CD14-positive monocyte (primary cell): ENCODE results near the gene DSTN. TPM values are rescaled to one million over a fixed set of nuclear protein-coding genes. Genes with fewer than 3 reads are reported as not detected.

ENCODE experiments used
- DNase-seq, 3 donors: peaks; one replicate each; pipeline ENCODE4 v3.0.0-alpha.2; 2011 to 2022
- H2AFZ ChIP-seq: 2 replicates; pipeline ENCODE4 v1.6.0; 2012; ENCODE audit warnings: mild to moderate bottlenecking, low read depth, low read length, inconsistent platforms; ENCODE audit not compliant: insufficient read depth, poor library complexity, severe bottlenecking
- H3K27ac ChIP-seq, 2 donors: 1 replicate in 1 of 2; 2 replicates in 1 of 2; pipeline ENCODE4 v1.5.1; 2012 to 2013; ENCODE audit warnings: low read length in 2 of 2, control low read depth in 1 of 2, inconsistent platforms in 1 of 2, low read depth in 1 of 2, mild to moderate bottlenecking in 1 of 2
- H3K27me3 ChIP-seq, 2 donors: one replicate each; pipeline versions ENCODE4 v1.6.0 to v1.6.1; 2011 to 2013; ENCODE audit warnings: low read length in 2 of 2; ENCODE audit not compliant: control insufficient read depth in 2 of 2, insufficient read depth in 2 of 2
- H3K36me3 ChIP-seq, 2 donors: replicated peaks in 1 of 2; 1 replicate in 1 of 2; 2 replicates in 1 of 2; pipeline versions ENCODE4 v1.5.1 to v1.6.1; 2012 to 2013; ENCODE audit warnings: low read length in 2 of 2, control low read depth in 1 of 2, inconsistent platforms in 1 of 2, mild to moderate bottlenecking in 1 of 2; ENCODE audit not compliant: insufficient read depth in 2 of 2, control insufficient read depth in 1 of 2
- H3K4me1 ChIP-seq, 2 donors: 1 replicate in 1 of 2; 2 replicates in 1 of 2; pipeline versions ENCODE4 v1.5.1 to v1.6.1; 2012 to 2013; ENCODE audit warnings: low read length in 2 of 2, control low read depth in 1 of 2, inconsistent platforms in 1 of 2, mild to moderate bottlenecking in 1 of 2, moderate library complexity in 1 of 2; ENCODE audit not compliant: insufficient read depth in 2 of 2, control insufficient read depth in 1 of 2
- H3K4me2 ChIP-seq: replicated peaks from 2 replicates; pipeline ENCODE3; 2012; ENCODE audit warnings: low read length, moderate library complexity, mild to moderate bottlenecking; ENCODE audit not compliant: poor library complexity, severe bottlenecking; ENCODE audit errors: extremely low read depth
- H3K4me3 ChIP-seq, 3 experiments: fragments of 200-600 bp in 1 of 3; sonication (generic) in 1 of 3; replicated peaks in 1 of 3; 1 replicate in 2 of 3; 2 replicates in 1 of 3; pipeline ENCODE4 v1.5.1; 2011 to 2013; ENCODE audit warnings: low read length in 3 of 3, mild to moderate bottlenecking in 3 of 3, control low read depth in 2 of 3, low read depth in 2 of 3, inconsistent platforms in 1 of 3, moderate library complexity in 1 of 3
- H3K79me2 ChIP-seq: 2 replicates; pipeline ENCODE4 v1.6.0; 2012; ENCODE audit warnings: mild to moderate bottlenecking, control low read depth, inconsistent platforms, low read length, moderate library complexity; ENCODE audit not compliant: insufficient read depth
- H3K9ac ChIP-seq: 2 replicates; pipeline ENCODE4 v1.6.0; 2017; ENCODE audit warnings: low read length, mild to moderate bottlenecking; ENCODE audit not compliant: insufficient read depth, poor library complexity, severe bottlenecking
- H3K9me3 ChIP-seq, 2 donors: replicated peaks in 1 of 2; 1 replicate in 1 of 2; 2 replicates in 1 of 2; pipeline versions ENCODE4 v1.5.1 to v1.6.1; 2012 to 2013; ENCODE audit warnings: low read length in 2 of 2, control low read depth in 1 of 2; ENCODE audit not compliant: control insufficient read depth in 1 of 2, insufficient read depth in 1 of 2
- H4K20me1 ChIP-seq: 2 replicates; pipeline ENCODE4 v1.6.0; 2012; ENCODE audit warnings: mild to moderate bottlenecking, low read length, control low read depth, moderate library complexity; ENCODE audit not compliant: insufficient read depth
- H3K27ac Mint-ChIP-seq, 7 donors: one replicate each; pipeline ENCODE4 v1.8.0; 2020; ENCODE audit warnings: mild to moderate bottlenecking in 7 of 7, mixed read lengths in 7 of 7, moderate library complexity in 6 of 7, inconsistent platforms in 2 of 7
- H3K27me3 Mint-ChIP-seq, 3 donors: one replicate each; pipeline ENCODE4 v1.8.0; 2021 to 2022; ENCODE audit warnings: low read depth in 3 of 3, mild to moderate bottlenecking in 3 of 3, mixed read lengths in 3 of 3, moderate library complexity in 3 of 3, inconsistent platforms in 1 of 3
- H3K36me3 Mint-ChIP-seq, 2 donors: one replicate each; pipeline ENCODE4 v1.8.0; 2020; ENCODE audit warnings: mixed read lengths in 2 of 2, inconsistent platforms in 1 of 2, mild to moderate bottlenecking in 1 of 2
- H3K4me1 Mint-ChIP-seq: one replicate; pipeline ENCODE4 v1.8.0; 2020; ENCODE audit warnings: mild to moderate bottlenecking, mixed read lengths
- H3K4me3 Mint-ChIP-seq, 2 donors: one replicate each; pipeline ENCODE4 v1.8.0; 2020; ENCODE audit warnings: mild to moderate bottlenecking in 2 of 2, mixed read lengths in 2 of 2, moderate library complexity in 1 of 2
- H3K9me3 Mint-ChIP-seq, 7 donors: one replicate each; pipeline ENCODE4 v1.8.0; 2020 to 2022; ENCODE audit warnings: mixed read lengths in 7 of 7, mild to moderate bottlenecking in 6 of 7, moderate library complexity in 6 of 7, inconsistent platforms in 2 of 7
- CTCF ChIP-seq: fragments of 200-600 bp; IDR thresholded peaks from one replicate; pipeline ENCODE4 v1.8.0; 2022; ENCODE audit warnings: antibody characterized with exemption, mild to moderate bottlenecking
- WGBS: methylation state at CpG from one replicate; pipeline ENCODE4 v1.1.5; 2013; ENCODE audit warnings: missing lambda C conversion rate; ENCODE audit not compliant: insufficient coverage; 5-methylcytosine and 5-hydroxymethylcytosine counted together
- intact Hi-C, 2 donors: fragments of 100-400 bp; cut with micrococcal nuclease; formaldehyde crosslinking; loops; one replicate each; pipeline versions ENCODE4 v1.15.0 to v1.15.1; 2023
- polyA plus RNA-seq, 3 donors: library from polyadenylated mRNA; depleted of rRNA in 1 of 3; unstranded in 2 of 3; stranded (reverse) in 1 of 3; fragments of 300-500 nt in 2 of 3; fragments of >200 nt in 1 of 3; fragmentation: Illumina TruSeq in 2 of 3; gene quantifications; 1 replicate in 2 of 3; 2 replicates in 1 of 3; pipeline ENCODE4 v1.2.3, GENCODE V29; 2012 to 2021

The DSTN gene
- polyA plus RNA-seq, 3 donors = 15.6 to 63.8 (median 58.4) TPM

- no peak overlapping the region for H3K27ac Mint-ChIP-seq
- no peak overlapping the region for H3K4me3 Mint-ChIP-seq
- H3K4me2 ChIP-seq = no peak overlapping the region
- no peak overlapping the region for H3K9ac ChIP-seq
- intact Hi-C loops = no loop called here
- H3K27me3 ChIP-seq = no peaks in the 10 kb centered on the region
- peaks cover 6% of the 10 kb centered on the region for H3K4me1 Mint-ChIP-seq
- H3K27me3 Mint-ChIP-seq = no peaks in the 10 kb centered on the region
- H3K36me3 ChIP-seq = no peaks in the 10 kb centered on the region
- DNase-seq = no peak
- no peaks in the 10 kb centered on the region for H3K4me1 ChIP-seq
- H3K27ac ChIP-seq = no peak overlapping the region
- no peak overlapping the region for H3K4me3 ChIP-seq
- H3K9me3 Mint-ChIP-seq = peaks cover 0 to 3% (median 0%) of the 10 kb centered on the region in 7 donors
- no peaks in the 10 kb centered on the region for H3K9me3 ChIP-seq
- no peak for TF ChIP-seq CTCF
- H3K36me3 Mint-ChIP-seq = peaks cover 2% of the 10 kb centered on the region in 2 donors
- no peaks in the 10 kb centered on the region for H3K79me2 ChIP-seq
- no peak overlapping the region for H2AFZ ChIP-seq
- H4K20me1 ChIP-seq = no peaks in the 10 kb centered on the region
These were observed 14.8 kb downstream of the DSTN start for GRCh38 chr20:17584689-17585088.

- Mint-ChIP-seq H3K27ac (no peak overlapping the region), H3K27me3 (no peaks in the 10 kb centered on the region), H3K4me3 (no peak overlapping the region), H3K9me3 (peaks cover 0 to 3% (median 0%) of the 10 kb centered on the region in 7 donors), H3K4me1 (peaks cover 2% of the 10 kb centered on the region), H3K36me3 (peaks cover 2% of the 10 kb centered on the region in 2 donors)
- 100% methylated on average over 1 of the region's 2 CpGs for WGBS
- Histone ChIP-seq H4K20me1 (no peaks in the 10 kb centered on the region), H3K36me3 (no peaks in the 10 kb centered on the region), H3K4me3 (no peak overlapping the region), H3K27me3 (no peaks in the 10 kb centered on the region), H3K4me2 (no peak overlapping the region), H3K9ac (no peak overlapping the region), H3K79me2 (no peaks in the 10 kb centered on the region), H3K9me3 (no peaks in the 10 kb centered on the region), H3K27ac (no peak overlapping the region), H2AFZ (no peak overlapping the region), H3K4me1 (no peaks in the 10 kb centered on the region)
- no peak for DNase-seq
- TF ChIP-seq CTCF = no peak
- intact Hi-C loops = no loop called here
These were observed 16.4 kb downstream of the DSTN start for GRCh38 chr20:17586250-17586649.
